PC-3 (cell line): ENCODE data around the gene TRPV2.
A peak's percentile ranks its signal among the peaks of the same experiment; 100 is the strongest.

Experiments
- EZH2 ChIP-seq: fragments of 300-600 bp; sonication (generic); IDR thresholded peaks from one replicate; pipeline ENCODE4 v1.6.1; 2017; ENCODE audit warnings: antibody characterized with exemption, mild to moderate bottlenecking, low read length; ENCODE audit not compliant: unreplicated experiment
- EZH2phosphoT487 ChIP-seq: fragments of 300-600 bp; sonication (generic); IDR thresholded peaks from 2 replicates; pipeline ENCODE4 v1.6.1; 2018; ENCODE audit warnings: mild to moderate bottlenecking, antibody characterized with exemption, low read length, borderline replicate concordance
- TF ChIP-seq, protein P1 (sequence below): fragments of 300-600 bp; sonication (generic); conservative IDR thresholded peaks from 2 replicates; pipeline ENCODE4 v1.5.1; 2017; ENCODE audit warnings: antibody characterized with exemption, low read depth, mild to moderate bottlenecking, low read length

DNA sequence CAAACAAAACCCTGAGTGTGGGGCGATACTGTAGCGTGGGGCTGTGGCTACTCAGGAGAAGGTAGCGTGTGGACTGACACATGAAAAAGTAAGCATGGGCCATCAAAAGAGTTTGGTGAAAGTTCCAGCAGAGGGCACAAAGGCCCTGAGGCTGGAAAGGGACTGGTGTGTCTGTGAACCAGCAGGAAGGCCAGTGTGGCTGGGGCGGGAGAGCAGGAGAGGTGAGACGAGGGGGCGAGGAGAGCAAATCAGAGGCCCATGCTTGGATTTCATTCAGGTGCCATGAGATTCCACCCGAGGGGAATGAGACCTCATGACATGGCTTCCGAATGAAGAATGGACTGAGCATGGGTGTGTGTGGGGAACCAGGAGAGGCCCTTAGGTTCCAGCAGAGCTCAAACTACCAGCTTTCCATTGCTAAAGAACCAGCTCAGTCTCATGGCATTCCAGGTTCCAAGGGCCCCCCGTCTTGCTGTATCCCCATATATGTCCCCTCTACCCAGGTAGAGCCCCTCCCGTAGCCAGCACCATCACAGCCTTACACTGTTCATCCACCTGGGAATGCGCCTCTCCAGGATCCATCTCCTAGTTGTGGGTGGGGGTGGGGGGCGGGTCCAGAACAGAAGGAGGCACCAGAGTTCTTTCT lies 31.1 kb downstream of the TRPV2 start:
- TF ChIP-seq, protein P1, sequence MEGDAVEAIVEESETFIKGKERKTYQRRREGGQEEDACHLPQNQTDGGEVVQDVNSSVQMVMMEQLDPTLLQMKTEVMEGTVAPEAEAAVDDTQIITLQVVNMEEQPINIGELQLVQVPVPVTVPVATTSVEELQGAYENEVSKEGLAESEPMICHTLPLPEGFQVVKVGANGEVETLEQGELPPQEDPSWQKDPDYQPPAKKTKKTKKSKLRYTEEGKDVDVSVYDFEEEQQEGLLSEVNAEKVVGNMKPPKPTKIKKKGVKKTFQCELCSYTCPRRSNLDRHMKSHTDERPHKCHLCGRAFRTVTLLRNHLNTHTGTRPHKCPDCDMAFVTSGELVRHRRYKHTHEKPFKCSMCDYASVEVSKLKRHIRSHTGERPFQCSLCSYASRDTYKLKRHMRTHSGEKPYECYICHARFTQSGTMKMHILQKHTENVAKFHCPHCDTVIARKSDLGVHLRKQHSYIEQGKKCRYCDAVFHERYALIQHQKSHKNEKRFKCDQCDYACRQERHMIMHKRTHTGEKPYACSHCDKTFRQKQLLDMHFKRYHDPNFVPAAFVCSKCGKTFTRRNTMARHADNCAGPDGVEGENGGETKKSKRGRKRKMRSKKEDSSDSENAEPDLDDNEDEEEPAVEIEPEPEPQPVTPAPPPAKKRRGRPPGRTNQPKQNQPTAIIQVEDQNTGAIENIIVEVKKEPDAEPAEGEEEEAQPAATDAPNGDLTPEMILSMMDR, result peak; percentile 39; the same call in 1 of the 2 replicates
- no peak for TF ChIP-seq EZH2
- TF ChIP-seq EZH2phosphoT487, result no peak
